KMS-11 (cell line): Measurements from ENCODE around the gene SUMF2.

Source experiments
- H2AFZ ChIP-seq: fragments of 200-600 bp; sonication (generic); 2 replicates; pipeline ENCODE4 v1.6.1; 2016; ENCODE audit warnings: antibody characterized with exemption, mixed run types, low read depth
- H3K27ac ChIP-seq: fragments of 200-600 bp; sonication (generic); 2 replicates; pipeline ENCODE4 v1.6.1; 2016; ENCODE audit warnings: mild to moderate bottlenecking, mixed run types
- H3K27me3 ChIP-seq: fragments of 200-600 bp; sonication (generic); 2 replicates; pipeline ENCODE4 v1.6.1; 2017; ENCODE audit warnings: mild to moderate bottlenecking, low read depth, mixed run types, moderate library complexity; ENCODE audit not compliant: insufficient read depth
- H3K36me3 ChIP-seq: fragments of 200-600 bp; sonication (generic); 2 replicates; pipeline ENCODE4 v1.6.1; 2017; ENCODE audit warnings: mild to moderate bottlenecking, mixed run types; ENCODE audit not compliant: insufficient read depth
- H3K4me1 ChIP-seq: fragments of 200-600 bp; sonication (generic); 2 replicates; pipeline ENCODE4 v1.6.1; 2016; ENCODE audit warnings: mild to moderate bottlenecking, low read depth, mixed run types; ENCODE audit not compliant: poor library complexity, severe bottlenecking
- H3K4me2 ChIP-seq: fragments of 200-600 bp; sonication (generic); 2 replicates; pipeline ENCODE4 v1.7.0; 2016; ENCODE audit warnings: mild to moderate bottlenecking, mixed run types
- H3K4me3 ChIP-seq: fragments of 200-600 bp; sonication (generic); IDR thresholded peaks from 2 replicates; pipeline ENCODE4 v1.6.1; 2017; ENCODE audit warnings: low read depth, low read length, mixed read lengths; ENCODE audit not compliant: insufficient read depth
- H3K79me2 ChIP-seq: fragments of 200-600 bp; sonication (generic); 2 replicates; pipeline ENCODE4 v1.6.1; 2016; ENCODE audit warnings: low read depth, mixed run types; ENCODE audit not compliant: insufficient read depth
- H3K9ac ChIP-seq: fragments of 200-600 bp; sonication (generic); 2 replicates; pipeline ENCODE4 v1.6.1; 2016; ENCODE audit warnings: mild to moderate bottlenecking, mixed run types
- H4K20me1 ChIP-seq: fragments of 200-600 bp; sonication (generic); 2 replicates; pipeline ENCODE4 v1.6.1; 2016; ENCODE audit warnings: mild to moderate bottlenecking, mixed run types; ENCODE audit not compliant: insufficient read depth
- CTCF ChIP-seq: fragments of 200-600 bp; sonication (generic); conservative IDR thresholded peaks from 2 replicates; pipeline ENCODE4 v1.6.1; 2017; ENCODE audit warnings: low read depth, mild to moderate bottlenecking, antibody characterized with exemption, low read length, moderate library complexity, mixed read lengths

Gene SUMF2

DNA sequence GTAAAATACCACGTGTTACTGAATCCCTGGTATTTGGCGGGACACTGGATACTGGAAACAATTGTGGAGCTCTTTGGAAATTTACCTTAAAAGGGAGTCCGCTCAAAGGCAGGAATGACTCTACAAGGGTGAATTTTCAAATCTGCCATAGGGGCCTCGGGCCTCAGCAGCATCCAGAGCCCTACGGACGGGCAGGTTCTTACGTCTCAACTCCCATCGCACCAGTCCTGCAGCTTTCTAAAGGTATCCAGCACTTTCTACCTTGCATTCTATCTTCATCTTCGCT lies 13.1 kb upstream of the SUMF2 start:
- H3K4me1 ChIP-seq, result peaks cover 47% of the 10 kb centered on the region
- TF ChIP-seq CTCF, result no peak
- H3K27ac ChIP-seq, result peak overlapping the region; percentile 60
- H3K4me3 ChIP-seq, result no peak overlapping the region
- H3K79me2 ChIP-seq, result peaks cover 61% of the 10 kb centered on the region
- H4K20me1 ChIP-seq, result no peaks in the 10 kb centered on the region
- peak overlapping the region; percentile 69 for H3K9ac ChIP-seq
- peaks cover 24% of the 10 kb centered on the region; the same call in 1 of the 2 replicates for H3K36me3 ChIP-seq
- H3K4me2 ChIP-seq, result peak overlapping the region; percentile 87
- no peaks in the 10 kb centered on the region for H3K27me3 ChIP-seq
- H2AFZ ChIP-seq, result peak overlapping the region; percentile 90

- H2AFZ ChIP-seq, result peak within 1 kb of the TSS; percentile 90
Measured at GRCh38 chr7:56051339-56052191, 12.5 kb upstream of the SUMF2 start, which contains the start of the genes CCT6A and PSPH. CCT6A (plus strand) TSS chr7:56051765; CDS start chr7:56051849, 84 bp downstream. PSPH (minus strand) TSS chr7:56051444; CDS start chr7:56021212, 30,232 bp downstream.

GRCh38 chr7:56053379-56053778 lies 10.7 kb upstream of the SUMF2 start:
- peak overlapping the region; percentile 9; the same call in 1 of the 2 replicates for H3K27ac ChIP-seq
- H2AFZ ChIP-seq, result no peak overlapping the region
- no peaks in the 10 kb centered on the region for H4K20me1 ChIP-seq
- no peak overlapping the region for H3K4me3 ChIP-seq
- no peaks in the 10 kb centered on the region for H3K27me3 ChIP-seq
- peaks cover 67% of the 10 kb centered on the region for H3K79me2 ChIP-seq
- peaks cover 46% of the 10 kb centered on the region for H3K4me1 ChIP-seq
- H3K9ac ChIP-seq, result no peak overlapping the region
- TF ChIP-seq CTCF, result no peak
- H3K4me2 ChIP-seq, result peak overlapping the region; percentile 65
- H3K36me3 ChIP-seq, result peaks cover 36% of the 10 kb centered on the region

More at GRCh38 chr7:56051339-56052191, 12.5 kb upstream of the SUMF2 start, which contains the start of the genes CCT6A and PSPH:
- peak within 1 kb of the TSS; percentile 87 for H3K4me2 ChIP-seq
- peaks cover 67% of the 10 kb centered on the region for H3K79me2 ChIP-seq
- H3K27ac ChIP-seq, result peak within 1 kb of the TSS; percentile 60
- peaks cover 30% of the 10 kb centered on the region for H3K36me3 ChIP-seq
- H4K20me1 ChIP-seq, result no peaks in the 10 kb centered on the region
- H3K27me3 ChIP-seq, result no peaks in the 10 kb centered on the region
- no peak for TF ChIP-seq CTCF
- H3K4me3 ChIP-seq, result no peak within 1 kb of the TSS
- peak within 1 kb of the TSS; percentile 69 for H3K9ac ChIP-seq
- peaks cover 49% of the 10 kb centered on the region for H3K4me1 ChIP-seq

GRCh38 chr7:56053993-56054392 lies 10.1 kb upstream of the SUMF2 start:
- Histone ChIP-seq H3K4me1 (peaks cover 44% of the 10 kb centered on the region), H3K27ac (no peak overlapping the region), H3K4me3 (no peak overlapping the region), H4K20me1 (no peaks in the 10 kb centered on the region), H3K79me2 (peaks cover 67% of the 10 kb centered on the region), H2AFZ (no peak overlapping the region), H3K4me2 (peak overlapping the region; percentile 65), H3K27me3 (no peaks in the 10 kb centered on the region), H3K36me3 (peaks cover 39% of the 10 kb centered on the region), H3K9ac (no peak overlapping the region)
- TF ChIP-seq CTCF, result no peak
